GM12872 (cell line): ENCODE data around the gene RBM6.

Experiments used
- CTCF ChIP-seq: IDR thresholded peaks from 3 replicates; pipeline ENCODE4 v1.5.1; 2011; ENCODE audit warnings: low read depth, mild to moderate bottlenecking, low read length, moderate library complexity; ENCODE audit not compliant: insufficient read depth

RBM6 gene

GRCh38 chr3:50050361-50050760 is 110.4 kb downstream of the RBM6 start:
- no peak for TF ChIP-seq CTCF

- TF ChIP-seq CTCF = no peak
Observed at GRCh38 chr3:50057756-50058155, 117.8 kb downstream of the RBM6 start.

GRCh38 chr3:50068134-50068533 is 128.2 kb downstream of the RBM6 start:
- no peak for TF ChIP-seq CTCF

- no peak for TF ChIP-seq CTCF
Observed at GRCh38 chr3:50078091-50078490, 138.1 kb downstream of the RBM6 start.

- TF ChIP-seq CTCF = no peak
Observed at GRCh38 chr3:50078622-50079021, 138.7 kb downstream of the RBM6 start.

- no peak for TF ChIP-seq CTCF
Observed at GRCh38 chr3:50088725-50089608, 149.0 kb downstream of the RBM6 start, which contains the start of gene RBM5. TSS of gene RBM5 (plus strand) at chr3:50088919. CDS start at chr3:50090435, 1,516 bp downstream.

GRCh38 chr3:50089609-50089945 is 149.6 kb downstream of the RBM6 start:
- TF ChIP-seq CTCF = no peak
